Measurements from ENCODE around the gene DNAJC9.

Gene DNAJC9

DNA sequence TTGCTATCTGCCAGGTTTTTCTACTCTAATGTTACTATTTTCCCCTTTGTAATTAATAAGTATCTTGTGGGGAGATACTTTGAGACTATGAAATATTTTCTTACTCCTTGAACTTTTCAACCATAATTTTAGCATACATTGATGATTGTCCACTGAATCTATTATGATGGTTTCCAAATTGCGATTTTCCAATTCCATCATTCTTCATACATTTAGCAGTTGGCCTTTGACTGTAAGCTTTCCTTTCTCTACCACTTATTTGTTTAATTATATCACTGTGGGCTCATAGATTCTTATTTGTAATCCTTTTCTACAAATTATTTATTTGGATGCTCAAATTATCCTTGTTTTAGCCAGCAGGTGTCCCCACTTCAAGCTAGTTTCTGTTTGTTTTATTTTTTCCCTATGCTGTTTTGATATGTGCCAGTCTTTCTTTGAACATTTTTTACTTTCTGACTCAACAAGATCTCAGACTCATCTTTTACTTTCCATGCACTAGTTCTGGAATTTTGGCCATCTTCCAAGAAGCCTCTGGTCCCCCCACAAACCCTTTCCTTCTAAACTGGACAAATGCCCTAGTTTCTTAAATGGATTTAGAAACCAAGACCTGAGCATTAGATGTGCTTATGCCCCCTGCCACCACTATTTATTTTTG lies 16.8 kb upstream of the DNAJC9 start (continued):
- TF ChIP-seq, protein P1, sequence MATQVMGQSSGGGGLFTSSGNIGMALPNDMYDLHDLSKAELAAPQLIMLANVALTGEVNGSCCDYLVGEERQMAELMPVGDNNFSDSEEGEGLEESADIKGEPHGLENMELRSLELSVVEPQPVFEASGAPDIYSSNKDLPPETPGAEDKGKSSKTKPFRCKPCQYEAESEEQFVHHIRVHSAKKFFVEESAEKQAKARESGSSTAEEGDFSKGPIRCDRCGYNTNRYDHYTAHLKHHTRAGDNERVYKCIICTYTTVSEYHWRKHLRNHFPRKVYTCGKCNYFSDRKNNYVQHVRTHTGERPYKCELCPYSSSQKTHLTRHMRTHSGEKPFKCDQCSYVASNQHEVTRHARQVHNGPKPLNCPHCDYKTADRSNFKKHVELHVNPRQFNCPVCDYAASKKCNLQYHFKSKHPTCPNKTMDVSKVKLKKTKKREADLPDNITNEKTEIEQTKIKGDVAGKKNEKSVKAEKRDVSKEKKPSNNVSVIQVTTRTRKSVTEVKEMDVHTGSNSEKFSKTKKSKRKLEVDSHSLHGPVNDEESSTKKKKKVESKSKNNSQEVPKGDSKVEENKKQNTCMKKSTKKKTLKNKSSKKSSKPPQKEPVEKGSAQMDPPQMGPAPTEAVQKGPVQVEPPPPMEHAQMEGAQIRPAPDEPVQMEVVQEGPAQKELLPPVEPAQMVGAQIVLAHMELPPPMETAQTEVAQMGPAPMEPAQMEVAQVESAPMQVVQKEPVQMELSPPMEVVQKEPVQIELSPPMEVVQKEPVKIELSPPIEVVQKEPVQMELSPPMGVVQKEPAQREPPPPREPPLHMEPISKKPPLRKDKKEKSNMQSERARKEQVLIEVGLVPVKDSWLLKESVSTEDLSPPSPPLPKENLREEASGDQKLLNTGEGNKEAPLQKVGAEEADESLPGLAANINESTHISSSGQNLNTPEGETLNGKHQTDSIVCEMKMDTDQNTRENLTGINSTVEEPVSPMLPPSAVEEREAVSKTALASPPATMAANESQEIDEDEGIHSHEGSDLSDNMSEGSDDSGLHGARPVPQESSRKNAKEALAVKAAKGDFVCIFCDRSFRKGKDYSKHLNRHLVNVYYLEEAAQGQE (tag by site-specific recombination; IDR thresholded peaks at IDR 0.05), result no peak
- TF ChIP-seq ZNF514 (tag by site-specific recombination; IDR thresholded peaks at IDR 0.05) (no peak), ZNF19 (tag by site-specific recombination; IDR thresholded peaks at IDR 0.05; ENCODE audit: low read depth) (no peak)

DNA sequence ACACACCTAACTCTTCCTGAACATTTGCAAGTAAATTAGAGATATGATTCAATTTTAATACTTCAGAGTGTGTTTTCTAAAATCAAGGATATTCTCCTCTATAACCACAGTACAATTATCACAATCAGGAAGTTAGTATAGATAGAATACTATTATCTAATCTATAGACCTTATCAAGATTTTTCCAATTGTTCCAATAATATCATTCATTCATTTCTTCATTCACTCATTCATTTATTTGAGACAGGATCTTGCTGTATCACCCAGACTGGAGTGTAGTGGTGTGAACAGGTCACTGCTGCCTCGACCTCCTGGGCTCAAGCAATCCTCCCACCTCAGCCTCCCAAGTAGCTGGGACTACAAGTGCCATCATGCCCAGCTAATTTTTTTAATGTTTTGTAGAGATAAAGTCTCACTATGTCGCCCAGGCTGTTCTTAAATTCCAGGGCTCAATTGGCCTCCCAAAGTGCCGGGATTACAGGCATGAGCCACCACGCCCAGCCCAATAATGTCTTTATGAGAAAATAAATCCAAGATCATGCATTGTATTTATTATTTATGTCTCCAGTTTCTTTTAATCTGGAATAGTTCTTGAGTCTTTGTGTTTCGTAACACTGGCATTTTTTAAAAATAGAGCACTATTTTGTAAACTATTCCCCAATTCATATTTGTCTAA lies 16.0 kb upstream of the DNAJC9 start:
- Histone ChIP-seq H3K4me3 (ENCODE audit: low read depth, low read length) (no peak overlapping the region), H3K4me1 (ENCODE audit: control insufficient read depth, insufficient read depth, low read length) (no peaks in the 10 kb centered on the region), H3K9me3 (ENCODE audit: control insufficient read depth, insufficient read depth, low read depth, low read length) (no peaks in the 10 kb centered on the region), H3K27ac (ENCODE audit: extremely low read depth, low read depth, low read length) (no peak overlapping the region), H3K36me3 (ENCODE audit: control insufficient read depth in 2 of 2, insufficient read depth in 1 of 2, low read length in 2 of 2) (no peaks in the 10 kb centered on the region)
- ChIA-PET POLR2A (interaction anchor here (1.0 to 2.2 kb wide), 2 partner anchors 10 to 16 kb away, joined by 4 to 10 read pairs; partner anchors contain the start of gene DNAJC9), CTCF (interaction anchor here (0.5 to 1.8 kb wide), 16 partner anchors 9 to 473 kb away, joined by 3 to 21 read pairs (median 4); partner anchors contain the start of gene MRPS16)
- TF ChIP-seq, protein P2, sequence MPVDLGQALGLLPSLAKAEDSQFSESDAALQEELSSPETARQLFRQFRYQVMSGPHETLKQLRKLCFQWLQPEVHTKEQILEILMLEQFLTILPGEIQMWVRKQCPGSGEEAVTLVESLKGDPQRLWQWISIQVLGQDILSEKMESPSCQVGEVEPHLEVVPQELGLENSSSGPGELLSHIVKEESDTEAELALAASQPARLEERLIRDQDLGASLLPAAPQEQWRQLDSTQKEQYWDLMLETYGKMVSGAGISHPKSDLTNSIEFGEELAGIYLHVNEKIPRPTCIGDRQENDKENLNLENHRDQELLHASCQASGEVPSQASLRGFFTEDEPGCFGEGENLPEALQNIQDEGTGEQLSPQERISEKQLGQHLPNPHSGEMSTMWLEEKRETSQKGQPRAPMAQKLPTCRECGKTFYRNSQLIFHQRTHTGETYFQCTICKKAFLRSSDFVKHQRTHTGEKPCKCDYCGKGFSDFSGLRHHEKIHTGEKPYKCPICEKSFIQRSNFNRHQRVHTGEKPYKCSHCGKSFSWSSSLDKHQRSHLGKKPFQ (tag by site-specific recombination; IDR thresholded peaks at IDR 0.05), result 0 out of 2 replicates have a peak, but pooled peaks have one; percentile 39
- TF ChIP-seq GLIS1 (tag by site-specific recombination; IDR thresholded peaks at IDR 0.05) (peak; percentile 66), SCRT2 (tag by site-specific recombination; IDR thresholded peaks at IDR 0.05) (no peak)

DNA sequence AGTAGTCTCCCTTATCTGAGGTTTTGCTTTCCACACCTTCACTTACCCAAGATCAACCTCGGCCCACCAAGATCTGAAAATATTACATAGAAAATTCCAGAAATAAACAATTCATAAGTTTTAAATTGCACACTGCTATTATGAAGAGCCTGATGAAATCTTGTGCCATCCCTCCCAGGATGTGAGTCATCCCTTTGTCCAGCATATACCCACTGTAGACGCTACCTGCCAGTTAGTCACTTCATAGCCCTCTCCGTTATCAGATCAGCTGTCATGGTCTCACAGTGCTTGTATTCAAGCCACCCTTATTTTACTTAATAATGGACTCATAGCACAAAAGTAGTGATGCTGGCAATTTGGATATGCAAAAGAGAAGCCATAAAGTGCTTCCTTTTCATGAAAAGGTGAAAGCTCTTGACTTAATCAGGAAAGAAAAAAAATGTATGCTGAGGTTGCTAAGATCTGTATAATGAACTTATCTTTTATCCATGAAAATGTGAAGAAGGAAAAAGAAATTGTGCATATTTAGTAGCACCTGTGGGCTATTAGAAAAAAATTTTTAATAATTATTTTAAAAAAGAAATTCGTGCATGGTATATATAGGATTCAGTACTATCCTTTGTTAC lies 15.2 kb upstream of the DNAJC9 start:
- POLR2A ChIA-PET, result interaction anchor here (1.0 kb wide), 1 partner anchor 9 kb away, joined by 4 read pairs; no protein-coding TSS in a partner anchor
- TF ChIP-seq WT1 (tag by site-specific recombination; IDR thresholded peaks at IDR 0.05) (no peak), ZNF830 (tag by site-specific recombination; IDR thresholded peaks at IDR 0.05; ENCODE audit: low read depth) (no peak), ZNF221 (tag by site-specific recombination; IDR thresholded peaks at IDR 0.05; ENCODE audit: borderline replicate concordance) (no peak)
- TF ChIP-seq, protein P3, sequence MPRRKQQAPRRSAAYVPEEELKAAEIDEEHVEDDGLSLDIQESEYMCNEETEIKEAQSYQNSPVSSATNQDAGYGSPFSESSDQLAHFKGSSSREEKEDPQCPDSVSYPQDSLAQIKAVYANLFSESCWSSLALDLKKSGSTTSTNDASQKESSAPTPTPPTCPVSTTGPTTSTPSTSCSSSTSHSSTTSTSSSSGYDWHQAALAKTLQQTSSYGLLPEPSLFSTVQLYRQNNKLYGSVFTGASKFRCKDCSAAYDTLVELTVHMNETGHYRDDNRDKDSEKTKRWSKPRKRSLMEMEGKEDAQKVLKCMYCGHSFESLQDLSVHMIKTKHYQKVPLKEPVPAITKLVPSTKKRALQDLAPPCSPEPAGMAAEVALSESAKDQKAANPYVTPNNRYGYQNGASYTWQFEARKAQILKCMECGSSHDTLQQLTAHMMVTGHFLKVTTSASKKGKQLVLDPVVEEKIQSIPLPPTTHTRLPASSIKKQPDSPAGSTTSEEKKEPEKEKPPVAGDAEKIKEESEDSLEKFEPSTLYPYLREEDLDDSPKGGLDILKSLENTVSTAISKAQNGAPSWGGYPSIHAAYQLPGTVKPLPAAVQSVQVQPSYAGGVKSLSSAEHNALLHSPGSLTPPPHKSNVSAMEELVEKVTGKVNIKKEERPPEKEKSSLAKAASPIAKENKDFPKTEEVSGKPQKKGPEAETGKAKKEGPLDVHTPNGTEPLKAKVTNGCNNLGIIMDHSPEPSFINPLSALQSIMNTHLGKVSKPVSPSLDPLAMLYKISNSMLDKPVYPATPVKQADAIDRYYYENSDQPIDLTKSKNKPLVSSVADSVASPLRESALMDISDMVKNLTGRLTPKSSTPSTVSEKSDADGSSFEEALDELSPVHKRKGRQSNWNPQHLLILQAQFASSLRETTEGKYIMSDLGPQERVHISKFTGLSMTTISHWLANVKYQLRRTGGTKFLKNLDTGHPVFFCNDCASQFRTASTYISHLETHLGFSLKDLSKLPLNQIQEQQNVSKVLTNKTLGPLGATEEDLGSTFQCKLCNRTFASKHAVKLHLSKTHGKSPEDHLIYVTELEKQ (tag by site-specific recombination; IDR thresholded peaks at IDR 0.05; ENCODE audit: borderline replicate concordance), result no peak
- TF ChIP-seq, protein P4, sequence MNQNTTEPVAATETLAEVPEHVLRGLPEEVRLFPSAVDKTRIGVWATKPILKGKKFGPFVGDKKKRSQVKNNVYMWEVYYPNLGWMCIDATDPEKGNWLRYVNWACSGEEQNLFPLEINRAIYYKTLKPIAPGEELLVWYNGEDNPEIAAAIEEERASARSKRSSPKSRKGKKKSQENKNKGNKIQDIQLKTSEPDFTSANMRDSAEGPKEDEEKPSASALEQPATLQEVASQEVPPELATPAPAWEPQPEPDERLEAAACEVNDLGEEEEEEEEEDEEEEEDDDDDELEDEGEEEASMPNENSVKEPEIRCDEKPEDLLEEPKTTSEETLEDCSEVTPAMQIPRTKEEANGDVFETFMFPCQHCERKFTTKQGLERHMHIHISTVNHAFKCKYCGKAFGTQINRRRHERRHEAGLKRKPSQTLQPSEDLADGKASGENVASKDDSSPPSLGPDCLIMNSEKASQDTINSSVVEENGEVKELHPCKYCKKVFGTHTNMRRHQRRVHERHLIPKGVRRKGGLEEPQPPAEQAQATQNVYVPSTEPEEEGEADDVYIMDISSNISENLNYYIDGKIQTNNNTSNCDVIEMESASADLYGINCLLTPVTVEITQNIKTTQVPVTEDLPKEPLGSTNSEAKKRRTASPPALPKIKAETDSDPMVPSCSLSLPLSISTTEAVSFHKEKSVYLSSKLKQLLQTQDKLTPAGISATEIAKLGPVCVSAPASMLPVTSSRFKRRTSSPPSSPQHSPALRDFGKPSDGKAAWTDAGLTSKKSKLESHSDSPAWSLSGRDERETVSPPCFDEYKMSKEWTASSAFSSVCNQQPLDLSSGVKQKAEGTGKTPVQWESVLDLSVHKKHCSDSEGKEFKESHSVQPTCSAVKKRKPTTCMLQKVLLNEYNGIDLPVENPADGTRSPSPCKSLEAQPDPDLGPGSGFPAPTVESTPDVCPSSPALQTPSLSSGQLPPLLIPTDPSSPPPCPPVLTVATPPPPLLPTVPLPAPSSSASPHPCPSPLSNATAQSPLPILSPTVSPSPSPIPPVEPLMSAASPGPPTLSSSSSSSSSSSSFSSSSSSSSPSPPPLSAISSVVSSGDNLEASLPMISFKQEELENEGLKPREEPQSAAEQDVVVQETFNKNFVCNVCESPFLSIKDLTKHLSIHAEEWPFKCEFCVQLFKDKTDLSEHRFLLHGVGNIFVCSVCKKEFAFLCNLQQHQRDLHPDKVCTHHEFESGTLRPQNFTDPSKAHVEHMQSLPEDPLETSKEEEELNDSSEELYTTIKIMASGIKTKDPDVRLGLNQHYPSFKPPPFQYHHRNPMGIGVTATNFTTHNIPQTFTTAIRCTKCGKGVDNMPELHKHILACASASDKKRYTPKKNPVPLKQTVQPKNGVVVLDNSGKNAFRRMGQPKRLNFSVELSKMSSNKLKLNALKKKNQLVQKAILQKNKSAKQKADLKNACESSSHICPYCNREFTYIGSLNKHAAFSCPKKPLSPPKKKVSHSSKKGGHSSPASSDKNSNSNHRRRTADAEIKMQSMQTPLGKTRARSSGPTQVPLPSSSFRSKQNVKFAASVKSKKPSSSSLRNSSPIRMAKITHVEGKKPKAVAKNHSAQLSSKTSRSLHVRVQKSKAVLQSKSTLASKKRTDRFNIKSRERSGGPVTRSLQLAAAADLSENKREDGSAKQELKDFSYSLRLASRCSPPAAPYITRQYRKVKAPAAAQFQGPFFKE (tag by site-specific recombination; IDR thresholded peaks at IDR 0.05; ENCODE audit: borderline replicate concordance), result no peak
- TF ChIP-seq, protein P5, sequence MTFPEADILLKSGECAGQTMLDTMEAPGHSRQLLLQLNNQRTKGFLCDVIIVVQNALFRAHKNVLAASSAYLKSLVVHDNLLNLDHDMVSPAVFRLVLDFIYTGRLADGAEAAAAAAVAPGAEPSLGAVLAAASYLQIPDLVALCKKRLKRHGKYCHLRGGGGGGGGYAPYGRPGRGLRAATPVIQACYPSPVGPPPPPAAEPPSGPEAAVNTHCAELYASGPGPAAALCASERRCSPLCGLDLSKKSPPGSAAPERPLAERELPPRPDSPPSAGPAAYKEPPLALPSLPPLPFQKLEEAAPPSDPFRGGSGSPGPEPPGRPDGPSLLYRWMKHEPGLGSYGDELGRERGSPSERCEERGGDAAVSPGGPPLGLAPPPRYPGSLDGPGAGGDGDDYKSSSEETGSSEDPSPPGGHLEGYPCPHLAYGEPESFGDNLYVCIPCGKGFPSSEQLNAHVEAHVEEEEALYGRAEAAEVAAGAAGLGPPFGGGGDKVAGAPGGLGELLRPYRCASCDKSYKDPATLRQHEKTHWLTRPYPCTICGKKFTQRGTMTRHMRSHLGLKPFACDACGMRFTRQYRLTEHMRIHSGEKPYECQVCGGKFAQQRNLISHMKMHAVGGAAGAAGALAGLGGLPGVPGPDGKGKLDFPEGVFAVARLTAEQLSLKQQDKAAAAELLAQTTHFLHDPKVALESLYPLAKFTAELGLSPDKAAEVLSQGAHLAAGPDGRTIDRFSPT (tag by site-specific recombination; IDR thresholded peaks at IDR 0.05), result no peak

More for the DNA sequence above, 15.2 kb upstream of the DNAJC9 start:
- CTCF ChIA-PET, result interaction anchor here (0.5 kb wide), 1 partner anchor 183 kb away, joined by 3 read pairs; no protein-coding TSS in a partner anchor
- Histone ChIP-seq H3K9me3 (ENCODE audit: control insufficient read depth, insufficient read depth, low read depth, low read length) (no peaks in the 10 kb centered on the region), H3K36me3 (ENCODE audit: control insufficient read depth in 2 of 2, insufficient read depth in 1 of 2, low read length in 2 of 2) (no peaks in the 10 kb centered on the region), H3K4me1 (ENCODE audit: control insufficient read depth, insufficient read depth, low read length) (no peaks in the 10 kb centered on the region), H3K4me3 (ENCODE audit: low read depth, low read length) (no peak overlapping the region), H3K27ac (ENCODE audit: extremely low read depth, low read depth, low read length) (no peak overlapping the region)
